HG02759 (cell line): ENCODE data around the gene ZNF22.

Experiments
- ATAC-seq: cut with Tn5 transposase; IDR thresholded peaks from one replicate; pipeline ENCODE4 v1.9.1; 2021; ENCODE audit warnings: mild to moderate bottlenecking, moderate library complexity; ENCODE audit not compliant: unreplicated experiment

Gene ZNF22

DNA sequence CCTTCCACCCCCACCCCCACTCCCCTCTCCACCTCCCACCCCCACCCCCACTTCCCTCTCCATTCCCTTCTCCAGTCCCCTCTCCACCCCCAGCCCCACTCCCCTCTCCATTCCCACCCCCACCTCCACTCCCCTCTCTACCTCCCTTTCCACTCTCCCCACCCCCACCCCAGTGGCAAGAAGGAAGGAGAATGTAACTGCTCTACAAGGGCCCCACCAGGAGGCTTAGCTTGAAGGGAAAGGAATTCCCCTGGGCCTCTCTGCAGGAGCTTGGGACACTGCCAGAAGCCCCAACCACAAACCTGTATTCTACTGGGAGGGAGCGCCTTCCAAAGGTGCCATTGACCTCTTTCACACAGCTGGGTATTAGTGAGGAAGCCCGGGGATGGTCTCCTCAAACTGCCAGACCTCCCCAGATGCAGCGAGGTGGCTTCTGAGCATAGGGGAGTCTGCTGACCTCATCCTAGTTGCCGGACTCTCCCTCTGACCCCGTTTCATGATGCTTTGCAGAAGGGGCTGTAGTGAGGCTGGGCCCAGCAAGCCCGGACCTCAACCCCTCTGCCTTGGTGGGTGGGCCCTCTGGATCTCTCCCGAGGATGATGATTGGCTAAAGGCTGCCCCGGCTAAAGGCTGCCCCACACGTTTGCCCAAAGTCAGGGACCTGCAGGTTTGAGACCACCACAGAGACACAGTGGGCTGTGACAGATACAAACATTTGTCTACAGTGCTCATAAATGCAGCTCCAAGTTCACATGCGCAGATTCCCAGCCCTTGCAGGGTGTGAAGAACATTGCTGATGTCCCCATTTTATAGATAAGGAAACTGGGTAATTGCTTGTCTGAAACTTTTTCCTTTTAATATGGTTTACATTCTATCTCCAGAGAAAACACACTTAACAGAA, 25.0 kb upstream of the ZNF22 start:
- no peak for ATAC-seq

DNA sequence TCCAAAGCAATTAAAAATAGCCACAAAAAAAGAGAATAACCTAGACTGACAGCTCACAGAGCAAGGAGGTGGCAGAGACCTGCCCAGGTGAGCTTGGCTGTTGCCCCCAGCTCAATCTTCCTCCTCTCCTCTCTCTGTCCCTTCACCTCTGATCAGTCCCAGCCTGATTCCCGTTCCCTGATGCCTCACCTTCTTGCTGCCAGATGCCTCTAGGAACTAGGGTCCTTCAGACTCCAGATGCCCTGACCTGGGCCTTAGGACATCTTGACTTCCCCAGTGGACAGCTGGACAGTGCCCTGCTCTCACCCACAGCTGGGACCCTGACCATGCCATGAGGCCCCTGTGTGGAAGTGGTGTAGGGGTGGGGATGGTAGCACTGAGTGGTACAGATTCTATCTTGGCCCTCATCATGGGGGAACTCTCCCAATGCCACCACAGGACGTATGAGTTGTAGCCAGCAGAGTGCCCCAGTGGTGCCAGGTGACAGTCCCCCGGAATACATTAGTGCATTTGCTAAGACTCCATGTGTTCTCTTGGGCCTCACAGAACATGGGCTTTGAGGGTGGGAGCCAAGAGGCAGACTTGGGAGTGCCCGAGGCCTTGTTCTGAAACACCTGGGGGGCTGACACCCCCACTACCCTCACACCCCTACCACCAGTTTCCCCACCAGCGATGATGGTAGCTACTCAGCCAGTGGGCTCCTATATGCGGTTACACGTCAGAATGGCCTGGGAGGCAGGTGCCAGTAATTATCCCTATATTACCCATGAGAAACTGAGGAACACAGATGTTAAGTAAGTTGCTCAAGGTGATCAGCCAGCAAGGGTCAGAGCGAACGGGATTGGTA, 24.1 kb upstream of the ZNF22 start:
- no peak for ATAC-seq

DNA sequence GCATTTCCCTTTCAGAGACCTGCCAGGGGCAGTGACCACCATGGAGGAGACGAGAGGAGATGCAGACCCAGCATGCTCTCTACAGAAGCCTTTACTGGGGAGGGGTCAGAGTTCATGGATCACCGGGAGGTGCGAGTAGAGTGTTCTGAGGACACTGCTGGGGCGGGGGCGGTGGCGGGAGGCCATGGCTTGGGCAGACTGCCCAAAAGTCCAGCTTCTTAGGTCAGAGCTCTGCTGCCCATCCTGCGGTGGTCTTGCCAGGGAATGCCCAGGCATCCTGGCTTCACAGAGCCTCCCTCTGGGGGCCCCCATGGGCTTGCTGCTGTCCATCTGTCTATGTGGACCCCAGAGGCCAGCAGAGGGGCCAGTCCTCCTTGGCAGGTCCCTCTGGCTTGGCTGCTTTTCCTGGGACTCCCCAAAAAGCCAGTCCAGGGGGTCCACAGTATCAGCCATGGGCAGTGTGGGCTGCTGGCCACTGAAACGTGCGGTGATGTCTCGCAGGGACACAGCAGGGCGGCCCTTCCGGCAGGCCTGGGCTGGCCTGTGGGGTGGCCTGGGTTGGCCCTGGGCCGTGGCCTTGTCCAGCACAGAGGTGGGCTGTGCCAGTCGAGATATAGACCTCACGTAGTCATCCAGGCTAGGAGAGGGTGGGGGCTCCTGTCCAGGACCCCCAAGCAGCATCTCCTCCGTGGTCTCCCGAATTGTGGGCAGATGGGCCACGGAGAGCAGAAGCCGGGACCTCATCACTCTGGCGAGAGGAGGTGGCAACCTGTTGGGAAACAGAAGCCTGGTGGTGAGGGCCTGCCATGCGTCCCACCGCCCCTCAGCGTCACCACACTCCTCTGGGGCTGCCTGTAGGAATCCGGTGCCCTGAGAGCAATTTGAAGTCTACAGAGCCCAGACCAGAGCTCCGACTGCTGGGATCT, 23.2 kb upstream of the ZNF22 start:
- no peak for ATAC-seq

GRCh38 chr10:44978213-44978569, 22.5 kb upstream of the ZNF22 start:
- no peak for ATAC-seq

DNA sequence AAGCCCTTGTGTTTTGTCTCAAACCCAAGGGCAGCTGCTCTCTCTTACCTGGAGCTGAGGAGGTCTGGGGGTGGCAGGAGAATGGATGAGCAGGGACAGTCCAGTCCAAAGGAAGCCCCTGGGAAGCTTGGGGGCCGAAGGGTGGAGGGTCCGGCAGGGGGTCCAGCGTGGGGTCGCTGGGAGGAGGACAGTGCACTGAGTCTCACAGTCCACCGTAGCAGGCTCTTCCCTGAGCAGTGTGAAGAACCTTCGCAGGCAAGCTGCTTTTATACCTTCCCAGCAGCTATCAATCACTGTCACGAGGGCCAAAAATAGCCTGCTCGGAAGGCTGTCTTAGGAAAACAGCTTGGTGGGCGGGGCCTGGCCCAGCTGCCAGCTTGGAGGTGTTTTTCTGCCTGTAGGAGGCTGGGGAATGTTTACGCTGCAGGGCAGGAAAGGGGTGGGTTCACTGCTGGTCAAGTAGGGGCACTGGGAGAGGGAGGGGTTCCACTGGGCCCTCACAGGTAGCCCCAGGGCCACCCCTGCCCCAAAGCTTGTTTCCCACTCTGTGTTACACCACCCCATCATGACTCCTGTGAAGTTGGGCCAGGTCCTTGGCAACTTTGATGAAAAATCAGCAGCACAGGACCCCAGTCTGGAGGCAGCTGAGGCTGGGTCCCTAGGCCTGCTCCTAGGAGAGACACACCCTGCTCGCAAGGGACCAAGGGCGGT, 22.0 kb upstream of the ZNF22 start, which contains the start of gene DEPP1:
Gene DEPP1, minus strand, starts transcription at position 240 of the 711 bp plus-strand sequence. CDS start 779 bp downstream, outside the sequence.
- no peak for ATAC-seq

- no peak for ATAC-seq
Measured at GRCh38 chr10:44979281-44980191, 21.2 kb upstream of the ZNF22 start.

GRCh38 chr10:44980309-44981171, 20.2 kb upstream of the ZNF22 start:
- ATAC-seq: no peak

GRCh38 chr10:44981172-44982113, 19.3 kb upstream of the ZNF22 start:
- ATAC-seq: peak; percentile 59

GRCh38 chr10:44982114-44982460, 18.6 kb upstream of the ZNF22 start:
- ATAC-seq: no peak

DNA sequence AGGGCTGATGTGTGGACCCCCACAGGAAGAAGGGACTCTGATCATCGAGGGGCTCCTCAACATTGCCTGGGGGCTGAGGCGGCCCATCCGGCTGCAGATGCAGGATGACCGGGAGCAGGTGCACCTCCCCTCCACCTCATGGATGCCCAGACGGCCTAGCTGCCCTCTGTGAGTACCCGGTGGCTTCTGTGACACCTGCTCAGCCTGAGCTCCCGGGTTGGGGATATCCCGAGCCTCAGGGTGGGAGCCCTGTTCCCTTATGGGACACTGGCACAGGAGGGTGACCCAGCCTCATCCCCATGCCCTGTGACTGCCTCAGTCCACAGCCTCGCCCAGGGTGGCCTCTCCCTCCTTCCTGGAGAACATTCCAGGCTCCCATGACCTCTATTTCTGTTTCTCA, 18.2 kb upstream of the ZNF22 start:
- no peak for ATAC-seq

DNA sequence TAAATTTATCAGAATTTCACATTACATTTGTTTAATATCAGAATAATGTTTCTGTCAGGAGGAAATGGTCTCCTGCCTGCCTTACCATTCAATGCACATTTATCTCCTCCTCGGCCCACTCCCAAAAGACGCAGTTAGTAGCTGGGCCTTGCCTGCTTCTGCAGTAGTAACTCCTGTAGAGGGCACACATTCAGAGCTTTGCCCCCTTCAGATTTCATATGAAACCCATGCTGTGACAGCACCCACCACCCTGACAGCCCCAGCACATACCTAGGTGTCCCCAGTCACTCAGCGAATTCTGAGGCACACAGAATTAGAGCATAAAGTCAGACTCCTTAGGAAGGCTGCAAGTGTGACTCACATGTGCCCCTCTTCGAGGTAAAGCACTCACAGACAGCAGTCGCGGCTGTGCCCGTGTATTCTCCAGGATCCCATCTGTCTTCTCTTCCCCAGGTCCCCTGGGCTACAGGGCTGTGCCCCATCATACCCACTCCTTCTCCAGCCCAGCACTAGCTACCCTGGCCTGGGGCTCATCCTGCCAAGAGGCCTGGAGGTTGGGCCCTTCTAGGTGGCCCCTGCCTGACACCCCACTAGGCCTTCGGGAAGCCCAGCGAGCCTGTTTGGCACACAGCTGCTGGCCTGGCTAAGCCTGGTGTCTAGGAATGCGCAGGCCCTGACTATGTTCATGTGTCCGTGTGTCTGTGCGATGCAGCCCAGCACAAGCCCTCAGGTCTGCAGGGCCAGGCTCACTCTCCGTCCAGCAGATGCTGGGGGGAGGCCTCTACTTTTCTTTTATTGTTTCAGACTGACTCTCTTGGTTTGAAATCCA, 17.4 kb upstream of the ZNF22 start:
- ATAC-seq: no peak

GRCh38 chr10:44983895-44984278, 16.8 kb upstream of the ZNF22 start:
- ATAC-seq: no peak

GRCh38 chr10:44984671-44985101, 16.0 kb upstream of the ZNF22 start:
- no peak for ATAC-seq

DNA sequence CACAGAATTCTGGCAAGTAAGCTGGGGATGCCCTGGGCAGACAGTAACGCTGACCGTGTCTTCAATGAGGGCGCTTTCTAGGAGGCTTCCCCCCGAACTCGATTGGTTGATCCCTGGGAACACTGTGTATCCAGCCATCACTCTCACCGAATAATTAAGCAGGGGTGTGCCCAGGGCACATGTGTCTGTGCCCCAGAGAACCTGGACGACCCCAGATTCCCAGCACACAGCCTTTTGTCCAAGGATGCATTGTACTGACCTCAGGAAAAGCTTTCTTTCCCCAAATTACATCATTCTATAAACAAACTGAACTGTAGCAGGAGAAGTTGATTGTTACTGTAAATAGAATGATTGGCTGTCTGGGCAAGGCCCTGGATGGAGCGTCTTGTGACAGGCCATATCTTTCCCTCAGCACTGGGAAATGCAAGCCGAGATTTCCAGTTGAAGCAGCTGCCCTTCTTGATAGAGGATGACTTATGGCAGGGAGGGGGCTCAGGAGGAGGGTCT, 15.5 kb upstream of the ZNF22 start:
- no peak for ATAC-seq

DNA sequence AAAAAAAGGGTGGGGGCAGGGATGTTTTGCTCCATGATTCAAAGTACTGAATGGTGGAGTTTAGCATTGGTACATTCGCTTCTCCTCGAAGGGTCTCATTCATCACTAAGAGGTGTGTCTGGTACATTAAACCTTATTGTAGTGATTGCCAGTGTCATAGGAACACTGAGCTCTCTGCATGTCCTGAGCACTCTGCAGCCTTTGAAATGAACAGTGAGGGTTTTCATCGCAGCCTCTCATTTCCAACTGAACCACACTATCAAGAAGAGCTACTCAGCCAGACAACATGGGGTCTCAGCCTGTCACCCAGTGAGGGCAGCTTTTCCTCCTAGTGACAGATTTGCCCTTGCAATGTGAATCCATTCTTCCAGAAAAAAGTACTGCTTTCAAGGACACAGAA, 14.5 kb upstream of the ZNF22 start:
- ATAC-seq: no peak

DNA sequence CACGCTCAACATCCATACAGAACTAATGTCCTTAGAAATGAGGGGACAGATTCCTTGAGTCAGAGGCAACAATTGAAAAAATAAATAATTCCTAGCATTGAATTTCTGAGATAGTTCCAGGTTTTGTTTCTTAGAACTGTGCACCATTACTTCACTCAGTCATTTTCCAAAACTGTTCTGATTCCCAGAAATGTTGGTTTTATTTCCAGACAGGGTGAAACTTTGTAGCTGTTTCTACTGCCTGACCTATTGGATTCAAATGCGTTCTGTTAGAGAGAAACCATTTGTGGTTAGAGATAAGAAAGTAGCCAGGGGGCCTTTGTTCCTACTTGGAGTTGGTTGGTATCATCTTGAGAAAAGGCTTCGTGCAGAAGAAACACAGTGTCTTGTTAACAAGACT, 14.1 kb upstream of the ZNF22 start:
- no peak for ATAC-seq
